ENCODE data around the gene PKNOX1. TPM values are rescaled to one million over a fixed set of nuclear protein-coding genes. Genes with fewer than 3 reads are reported as not detected.
"Not testable (repeated sequence)": the region's sequence is repeated elsewhere in the genome, so short reads cannot be mapped to it uniquely, and the experiment has no call there.

PKNOX1 gene
- total and polyA plus RNA-seq, 2 of the 13 experiments (the other 11 are each of a cell fraction or from before 2014, with no cell fraction given), result 7.9 to 16.2 TPM

GRCh38 chr21:42937034-42937940 is 37.1 kb upstream of the PKNOX1 start:
- peaks cover 52% of the 10 kb centered on the region for H3K4me1 ChIP-seq (ENCODE audit: insufficient read depth, low read length)

GRCh38 chr21:42937960-42938605 is 36.3 kb upstream of the PKNOX1 start:
- in situ Hi-C loops (cut with HindIII; ENCODE audit: extremely low pct_ligation_motif_present, low pct_unique_long_range_greater_than_20kb), result no loop called here
- peaks cover 46% of the 10 kb centered on the region for H3K4me1 ChIP-seq (ENCODE audit: insufficient read depth, low read length)
- BruUV-seq (replicated peaks), result no TSS peak

More at GRCh38 chr21:42937034-42937940, 37.1 kb upstream of the PKNOX1 start:
- H4K20me1 ChIP-seq (ENCODE audit: insufficient read depth, low read length); intact Hi-C loops (cut with micrococcal nuclease; ENCODE audit: unreplicated experiment); H2AFZ ChIP-seq (ENCODE audit: low read length); DNase-seq (ENCODE audit: low spot score); H3K27me3 ChIP-seq (ENCODE audit: control insufficient read depth in 1 of 2, insufficient read depth in 2 of 2, low read length in 2 of 2); H3K9me3 ChIP-seq (ENCODE audit: low read length); in situ Hi-C loops (cut with HindIII; ENCODE audit: extremely low pct_ligation_motif_present, low pct_unique_long_range_greater_than_20kb); ATAC-seq; CTCF ChIA-PET (ENCODE audit: low intra/inter-chr PET ratio, low total read pairs); H3K27ac ChIP-seq (ENCODE audit: extremely low read length, insufficient read depth, low read length); H3K36me3 ChIP-seq (replicated peaks in 1 of 2; ENCODE audit: control insufficient read depth in 1 of 2, insufficient read depth in 2 of 2, low read length in 2 of 2); BruUV-seq (replicated peaks); H3K79me2 ChIP-seq (ENCODE audit: insufficient read depth, low read length); TF ChIP-seq NR2F6 (CRISPR knock-in tag; IDR thresholded peaks at IDR 0.05): not testable (repeated sequence)
- peak overlapping the region; percentile 63 for H3K4me2 ChIP-seq (ENCODE audit: low read depth, low read length)
- peak; percentile 68 for FAIRE-seq
- POLR2A ChIA-PET, result interaction anchor here (0.9 kb wide), 1 partner anchor 37 kb away, joined by 3 read pairs; the partner anchor contains the start of gene PKNOX1
- 0 out of 2 replicates have a peak, but pooled peaks have one; percentile 23 for TF ChIP-seq ZFX (CRISPR knock-in tag; IDR thresholded peaks at IDR 0.05; ENCODE audit: low read depth)
- TF ChIP-seq ZFY (CRISPR knock-in tag; IDR thresholded peaks at IDR 0.05), result peak; percentile 27; the same call in 1 of the 2 replicates
- peak; percentile 32; the same call in 1 of the 2 replicates for TF ChIP-seq NR2F6 (IDR thresholded peaks at IDR 0.05)
- peak overlapping the region; percentile 39; the same call in 1 of the 2 replicates for H3K9ac ChIP-seq (ENCODE audit: insufficient read depth, low read depth, low read length)
- H3K4me3 ChIP-seq (replicated peaks in 1 of 3; ENCODE audit: insufficient read depth in 1 of 3, low read depth in 2 of 3, low read length in 3 of 3), result peak overlapping the region; percentile 33 to 58 (median 40); a peak in 5 of 6 replicates
- 18% methylated on average over 15 of the region's 16 CpGs for WGBS (ENCODE audit: low lambda C conversion rate)

More at GRCh38 chr21:42937960-42938605, 36.3 kb upstream of the PKNOX1 start:
- 86% methylated on average over 21 of the region's 21 CpGs for WGBS (ENCODE audit: low lambda C conversion rate)
- DNase-seq (ENCODE audit: low spot score) (no peak), ATAC-seq (no peak), FAIRE-seq (no peak)
- CTCF ChIA-PET (ENCODE audit: low intra/inter-chr PET ratio, low total read pairs), result no interaction called here
- TF ChIP-seq ZNF710 (CRISPR knock-in tag; IDR thresholded peaks at IDR 0.05; ENCODE audit: borderline replicate concordance) (no peak), ZNF737 (CRISPR knock-in tag; IDR thresholded peaks at IDR 0.05; ENCODE audit: borderline replicate concordance) (no peak), JARID2 (CRISPR knock-in tag; IDR thresholded peaks at IDR 0.05; ENCODE audit: insufficient replicate concordance) (no peak), ZNF460 (CRISPR knock-in tag; IDR thresholded peaks at IDR 0.05; ENCODE audit: borderline replicate concordance) (no peak), ZBTB38 (CRISPR knock-in tag; IDR thresholded peaks at IDR 0.05) (no peak), ZNF543 (CRISPR knock-in tag; IDR thresholded peaks at IDR 0.05) (no peak), ZNF331 (CRISPR knock-in tag; IDR thresholded peaks at IDR 0.05) (no peak), ZNF563 (CRISPR knock-in tag; IDR thresholded peaks at IDR 0.05) (no peak)
- Histone ChIP-seq H2AFZ (ENCODE audit: low read length) (no peak overlapping the region), H3K4me3 (replicated peaks in 1 of 3; ENCODE audit: insufficient read depth in 1 of 3, low read depth in 2 of 3, low read length in 3 of 3) (no peak overlapping the region), H3K36me3 (replicated peaks in 1 of 2; ENCODE audit: control insufficient read depth in 1 of 2, insufficient read depth in 2 of 2, low read length in 2 of 2) (no peaks in the 10 kb centered on the region), H3K9me3 (ENCODE audit: low read length) (no peaks in the 10 kb centered on the region), H3K9ac (ENCODE audit: insufficient read depth, low read depth, low read length) (no peak overlapping the region), H4K20me1 (ENCODE audit: insufficient read depth, low read length) (no peaks in the 10 kb centered on the region), H3K4me2 (ENCODE audit: low read depth, low read length) (0 out of 2 replicates have a peak overlapping the region, but pooled peaks have one; percentile 63), H3K79me2 (ENCODE audit: insufficient read depth, low read length) (no peaks in the 10 kb centered on the region), H3K27ac (ENCODE audit: extremely low read length, insufficient read depth, low read length) (no peak overlapping the region), H3K27me3 (ENCODE audit: control insufficient read depth in 1 of 2, insufficient read depth in 2 of 2, low read length in 2 of 2) (peaks cover 0 to 5% of the 10 kb centered on the region in 2 experiments; a peak in 1 of 5 replicates)
- intact Hi-C loops (cut with micrococcal nuclease; ENCODE audit: unreplicated experiment), result no loop called here
- POLR2A ChIA-PET, result interaction anchor here (0.9 kb wide), 1 partner anchor 36 kb away, joined by 3 read pairs; the partner anchor contains the start of gene PKNOX1
